WTC11 (cell line): Measurements from ENCODE around the gene REPIN1. TPM values are rescaled to one million over a fixed set of nuclear protein-coding genes. Genes with fewer than 3 reads are reported as not detected.

Experiments used
- ATF1 ChIP-seq: sonication (generic); formaldehyde crosslinking; IDR thresholded peaks from 2 replicates; pipeline ENCODE4 v1.8.1; 2023; ENCODE audit warnings: mild to moderate bottlenecking, moderate library complexity, missing genetic modification reagents
- CREB1 ChIP-seq: sonication (generic); formaldehyde crosslinking; IDR thresholded peaks from 2 replicates; pipeline ENCODE4 v1.8.0; 2023; ENCODE audit warnings: mild to moderate bottlenecking, missing genetic modification reagents
- CREM ChIP-seq: sonication (generic); formaldehyde crosslinking; IDR thresholded peaks from 2 replicates; pipeline ENCODE4 v1.8.1; 2022; ENCODE audit warnings: mild to moderate bottlenecking, missing genetic modification reagents, moderate library complexity
- HMGA2 ChIP-seq: fragments of 250-450 bp; sonication (Bioruptor Pico); IDR thresholded peaks from 2 replicates; pipeline ENCODE4 v1.4.0; 2021; ENCODE audit warnings: mild to moderate bottlenecking, moderate library complexity
- MXD4 ChIP-seq: fragments of 250-450 bp; sonication (Bioruptor Pico); IDR thresholded peaks from 2 replicates; pipeline ENCODE4 v1.8.0; 2021; ENCODE audit warnings: mild to moderate bottlenecking, moderate library complexity, borderline replicate concordance
- OVOL2 ChIP-seq: fragments of 250-450 bp; sonication (Bioruptor Pico); IDR thresholded peaks from 2 replicates; pipeline ENCODE4 v1.9.0; 2021; ENCODE audit warnings: mild to moderate bottlenecking, borderline replicate concordance
- PRRX2 ChIP-seq: fragments of 250-450 bp; sonication (Bioruptor Pico); IDR thresholded peaks from 2 replicates; pipeline ENCODE4 v1.8.0; 2021; ENCODE audit warnings: mild to moderate bottlenecking
- SMAD3 ChIP-seq: sonication (generic); formaldehyde crosslinking; IDR thresholded peaks from 2 replicates; pipeline ENCODE4 v1.8.0; 2022; ENCODE audit warnings: missing genetic modification reagents, mild to moderate bottlenecking, borderline replicate concordance
- SMAD4 ChIP-seq: sonication (generic); formaldehyde crosslinking; IDR thresholded peaks from 2 replicates; pipeline ENCODE4 v1.8.0; 2022; ENCODE audit warnings: mild to moderate bottlenecking, missing genetic modification reagents
- SOX15 ChIP-seq: fragments of 250-450 bp; sonication (Bioruptor Pico); IDR thresholded peaks from 2 replicates; pipeline ENCODE4 v1.9.0; 2021; ENCODE audit warnings: mild to moderate bottlenecking
- TEAD1 ChIP-seq: sonication (generic); formaldehyde crosslinking; IDR thresholded peaks from 2 replicates; pipeline ENCODE4 v1.8.0; 2022; ENCODE audit warnings: mild to moderate bottlenecking, missing genetic modification reagents
- ZNF219 ChIP-seq: sonication (generic); formaldehyde crosslinking; IDR thresholded peaks from 2 replicates; pipeline ENCODE4 v1.8.0; 2023; ENCODE audit warnings: missing genetic modification reagents, mild to moderate bottlenecking, borderline replicate concordance
- ZNF317 ChIP-seq: sonication (generic); formaldehyde crosslinking; IDR thresholded peaks from 2 replicates; pipeline ENCODE4 v1.8.1; 2023; ENCODE audit warnings: low read depth, mild to moderate bottlenecking, moderate library complexity, missing genetic modification reagents, borderline replicate concordance
- ZNF396 ChIP-seq: fragments of 250-450 bp; sonication (Bioruptor Pico); IDR thresholded peaks from 2 replicates; pipeline ENCODE4 v1.8.0; 2021; ENCODE audit warnings: mild to moderate bottlenecking, moderate library complexity, borderline replicate concordance
- ZNF416 ChIP-seq: fragments of 250-450 bp; sonication (Bioruptor Pico); IDR thresholded peaks from 2 replicates; pipeline ENCODE4 v1.9.0; 2021; ENCODE audit warnings: mild to moderate bottlenecking, inconsistent platforms
- total RNA-seq: library from RNA; stranded (reverse); gene quantifications from 3 replicates; pipeline ENCODE4 v1.2.3, GENCODE V29; 2021
- TF ChIP-seq, protein P1 (sequence below): fragments of 250-450 bp; sonication (Bioruptor Pico); IDR thresholded peaks from 2 replicates; pipeline ENCODE4 v2.1.2; 2022; ENCODE audit warnings: mild to moderate bottlenecking, moderate library complexity
- TF ChIP-seq, protein P2 (sequence below): sonication (generic); formaldehyde crosslinking; IDR thresholded peaks from 2 replicates; pipeline ENCODE4 v1.8.0; 2022; ENCODE audit warnings: missing genetic modification reagents
- TF ChIP-seq, protein P3 (sequence below): sonication (generic); formaldehyde crosslinking; IDR thresholded peaks from 2 replicates; pipeline ENCODE4 v1.8.1; 2023; ENCODE audit warnings: mild to moderate bottlenecking, missing genetic modification reagents, moderate library complexity
- TF ChIP-seq, protein P4 (sequence below): sonication (generic); formaldehyde crosslinking; IDR thresholded peaks from 2 replicates; pipeline ENCODE4 v1.8.1; 2023; ENCODE audit warnings: mild to moderate bottlenecking, missing genetic modification reagents
- TF ChIP-seq, protein P5 (sequence below): fragments of 250-450 bp; sonication (Bioruptor Pico); IDR thresholded peaks from 2 replicates; pipeline ENCODE4 v1.9.0; 2021; ENCODE audit warnings: mild to moderate bottlenecking
- TF ChIP-seq, protein P6 (sequence below): sonication (generic); formaldehyde crosslinking; IDR thresholded peaks from 2 replicates; pipeline ENCODE4 v1.8.1; 2023; ENCODE audit warnings: mild to moderate bottlenecking, moderate library complexity, missing genetic modification reagents
- TF ChIP-seq, protein P7 (sequence below): sonication (generic); formaldehyde crosslinking; IDR thresholded peaks from 2 replicates; pipeline ENCODE4 v1.8.0; 2023; ENCODE audit warnings: missing genetic modification reagents
- TF ChIP-seq, protein P8 (sequence below): fragments of 250-450 bp; sonication (Bioruptor Pico); IDR thresholded peaks from 2 replicates; pipeline ENCODE4 v1.9.0; 2021; ENCODE audit warnings: mild to moderate bottlenecking
- TF ChIP-seq, protein P9 (sequence below): sonication (generic); formaldehyde crosslinking; IDR thresholded peaks from 2 replicates; pipeline ENCODE4 v1.8.1; 2022; ENCODE audit warnings: low read depth, missing genetic modification reagents, borderline replicate concordance

REPIN1 gene
- total RNA-seq, 1 experiment from 2014 or later, result 130 TPM

DNA sequence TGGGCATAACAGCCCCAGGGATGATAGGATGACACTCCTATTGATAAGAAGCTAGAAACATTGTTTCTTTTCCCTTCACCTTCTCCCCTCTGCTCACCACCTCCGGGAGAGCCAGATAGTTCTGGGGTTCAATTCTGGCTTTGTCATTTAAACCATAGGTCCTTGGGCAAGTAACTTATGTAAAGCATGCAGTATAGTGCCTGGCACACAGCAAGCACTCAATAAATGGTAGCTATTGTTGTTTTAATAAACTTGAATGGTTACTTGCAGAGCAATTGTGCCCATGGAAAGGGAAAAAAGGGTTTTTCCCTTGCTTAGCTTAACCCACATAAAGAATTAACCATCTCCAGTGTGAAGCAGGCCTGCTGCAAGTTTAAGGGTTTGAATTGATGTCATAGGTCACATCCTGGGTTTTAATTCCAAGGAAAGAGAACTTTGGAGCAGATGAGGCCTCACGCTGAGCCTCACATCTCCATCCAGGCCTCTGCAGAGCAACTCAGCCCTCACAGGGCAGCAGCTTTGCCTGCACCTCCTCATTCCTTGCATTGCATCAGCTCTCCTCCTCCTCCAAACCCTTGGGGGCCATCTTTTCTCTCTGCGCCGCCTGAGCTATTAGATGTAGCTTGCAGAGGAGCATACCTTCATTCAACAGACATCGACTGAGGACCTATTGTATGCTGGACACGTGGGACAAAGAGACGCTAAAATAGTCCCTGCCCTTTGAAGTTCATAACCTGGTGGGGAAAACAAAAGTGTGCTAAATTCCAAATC lies 33.4 kb downstream of the REPIN1 start (continued):
- TF ChIP-seq, protein P1, sequence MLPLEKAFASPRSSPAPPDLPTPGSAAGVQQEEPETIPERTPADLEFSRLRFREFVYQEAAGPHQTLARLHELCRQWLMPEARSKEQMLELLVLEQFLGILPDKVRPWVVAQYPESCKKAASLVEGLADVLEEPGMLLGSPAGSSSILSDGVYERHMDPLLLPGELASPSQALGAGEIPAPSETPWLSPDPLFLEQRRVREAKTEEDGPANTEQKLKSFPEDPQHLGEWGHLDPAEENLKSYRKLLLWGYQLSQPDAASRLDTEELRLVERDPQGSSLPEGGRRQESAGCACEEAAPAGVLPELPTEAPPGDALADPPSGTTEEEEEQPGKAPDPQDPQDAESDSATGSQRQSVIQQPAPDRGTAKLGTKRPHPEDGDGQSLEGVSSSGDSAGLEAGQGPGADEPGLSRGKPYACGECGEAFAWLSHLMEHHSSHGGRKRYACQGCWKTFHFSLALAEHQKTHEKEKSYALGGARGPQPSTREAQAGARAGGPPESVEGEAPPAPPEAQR (CRISPR knock-in tag), result no peak
- TF ChIP-seq, protein P2, sequence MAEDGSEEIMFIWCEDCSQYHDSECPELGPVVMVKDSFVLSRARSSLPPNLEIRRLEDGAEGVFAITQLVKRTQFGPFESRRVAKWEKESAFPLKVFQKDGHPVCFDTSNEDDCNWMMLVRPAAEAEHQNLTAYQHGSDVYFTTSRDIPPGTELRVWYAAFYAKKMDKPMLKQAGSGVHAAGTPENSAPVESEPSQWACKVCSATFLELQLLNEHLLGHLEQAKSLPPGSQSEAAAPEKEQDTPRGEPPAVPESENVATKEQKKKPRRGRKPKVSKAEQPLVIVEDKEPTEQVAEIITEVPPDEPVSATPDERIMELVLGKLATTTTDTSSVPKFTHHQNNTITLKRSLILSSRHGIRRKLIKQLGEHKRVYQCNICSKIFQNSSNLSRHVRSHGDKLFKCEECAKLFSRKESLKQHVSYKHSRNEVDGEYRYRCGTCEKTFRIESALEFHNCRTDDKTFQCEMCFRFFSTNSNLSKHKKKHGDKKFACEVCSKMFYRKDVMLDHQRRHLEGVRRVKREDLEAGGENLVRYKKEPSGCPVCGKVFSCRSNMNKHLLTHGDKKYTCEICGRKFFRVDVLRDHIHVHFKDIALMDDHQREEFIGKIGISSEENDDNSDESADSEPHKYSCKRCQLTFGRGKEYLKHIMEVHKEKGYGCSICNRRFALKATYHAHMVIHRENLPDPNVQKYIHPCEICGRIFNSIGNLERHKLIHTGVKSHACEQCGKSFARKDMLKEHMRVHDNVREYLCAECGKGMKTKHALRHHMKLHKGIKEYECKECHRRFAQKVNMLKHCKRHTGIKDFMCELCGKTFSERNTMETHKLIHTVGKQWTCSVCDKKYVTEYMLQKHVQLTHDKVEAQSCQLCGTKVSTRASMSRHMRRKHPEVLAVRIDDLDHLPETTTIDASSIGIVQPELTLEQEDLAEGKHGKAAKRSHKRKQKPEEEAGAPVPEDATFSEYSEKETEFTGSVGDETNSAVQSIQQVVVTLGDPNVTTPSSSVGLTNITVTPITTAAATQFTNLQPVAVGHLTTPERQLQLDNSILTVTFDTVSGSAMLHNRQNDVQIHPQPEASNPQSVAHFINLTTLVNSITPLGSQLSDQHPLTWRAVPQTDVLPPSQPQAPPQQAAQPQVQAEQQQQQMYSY (CRISPR knock-in tag), result no peak
- TF ChIP-seq, protein P3, sequence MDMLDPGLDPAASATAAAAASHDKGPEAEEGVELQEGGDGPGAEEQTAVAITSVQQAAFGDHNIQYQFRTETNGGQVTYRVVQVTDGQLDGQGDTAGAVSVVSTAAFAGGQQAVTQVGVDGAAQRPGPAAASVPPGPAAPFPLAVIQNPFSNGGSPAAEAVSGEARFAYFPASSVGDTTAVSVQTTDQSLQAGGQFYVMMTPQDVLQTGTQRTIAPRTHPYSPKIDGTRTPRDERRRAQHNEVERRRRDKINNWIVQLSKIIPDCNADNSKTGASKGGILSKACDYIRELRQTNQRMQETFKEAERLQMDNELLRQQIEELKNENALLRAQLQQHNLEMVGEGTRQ, result 0 out of 2 replicates have a peak, but pooled peaks have one; percentile 23
- TF ChIP-seq, protein P4, sequence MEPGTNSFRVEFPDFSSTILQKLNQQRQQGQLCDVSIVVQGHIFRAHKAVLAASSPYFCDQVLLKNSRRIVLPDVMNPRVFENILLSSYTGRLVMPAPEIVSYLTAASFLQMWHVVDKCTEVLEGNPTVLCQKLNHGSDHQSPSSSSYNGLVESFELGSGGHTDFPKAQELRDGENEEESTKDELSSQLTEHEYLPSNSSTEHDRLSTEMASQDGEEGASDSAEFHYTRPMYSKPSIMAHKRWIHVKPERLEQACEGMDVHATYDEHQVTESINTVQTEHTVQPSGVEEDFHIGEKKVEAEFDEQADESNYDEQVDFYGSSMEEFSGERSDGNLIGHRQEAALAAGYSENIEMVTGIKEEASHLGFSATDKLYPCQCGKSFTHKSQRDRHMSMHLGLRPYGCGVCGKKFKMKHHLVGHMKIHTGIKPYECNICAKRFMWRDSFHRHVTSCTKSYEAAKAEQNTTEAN (CRISPR knock-in tag), result no peak
- no peak for TF ChIP-seq OVOL2 (CRISPR knock-in tag)
- TF ChIP-seq, protein P5, sequence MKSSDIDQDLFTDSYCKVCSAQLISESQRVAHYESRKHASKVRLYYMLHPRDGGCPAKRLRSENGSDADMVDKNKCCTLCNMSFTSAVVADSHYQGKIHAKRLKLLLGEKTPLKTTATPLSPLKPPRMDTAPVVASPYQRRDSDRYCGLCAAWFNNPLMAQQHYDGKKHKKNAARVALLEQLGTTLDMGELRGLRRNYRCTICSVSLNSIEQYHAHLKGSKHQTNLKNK, result peak; percentile 56
- TF ChIP-seq ATF1, result no peak
- TF ChIP-seq, protein P6, sequence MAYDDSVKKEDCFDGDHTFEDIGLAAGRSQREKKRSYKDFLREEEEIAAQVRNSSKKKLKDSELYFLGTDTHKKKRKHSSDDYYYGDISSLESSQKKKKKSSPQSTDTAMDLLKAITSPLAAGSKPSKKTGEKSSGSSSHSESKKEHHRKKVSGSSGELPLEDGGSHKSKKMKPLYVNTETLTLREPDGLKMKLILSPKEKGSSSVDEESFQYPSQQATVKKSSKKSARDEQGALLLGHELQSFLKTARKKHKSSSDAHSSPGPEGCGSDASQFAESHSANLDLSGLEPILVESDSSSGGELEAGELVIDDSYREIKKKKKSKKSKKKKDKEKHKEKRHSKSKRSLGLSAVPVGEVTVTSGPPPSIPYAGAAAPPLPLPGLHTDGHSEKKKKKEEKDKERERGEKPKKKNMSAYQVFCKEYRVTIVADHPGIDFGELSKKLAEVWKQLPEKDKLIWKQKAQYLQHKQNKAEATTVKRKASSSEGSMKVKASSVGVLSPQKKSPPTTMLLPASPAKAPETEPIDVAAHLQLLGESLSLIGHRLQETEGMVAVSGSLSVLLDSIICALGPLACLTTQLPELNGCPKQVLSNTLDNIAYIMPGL (CRISPR knock-in tag), result no peak
- TF ChIP-seq, protein P7, sequence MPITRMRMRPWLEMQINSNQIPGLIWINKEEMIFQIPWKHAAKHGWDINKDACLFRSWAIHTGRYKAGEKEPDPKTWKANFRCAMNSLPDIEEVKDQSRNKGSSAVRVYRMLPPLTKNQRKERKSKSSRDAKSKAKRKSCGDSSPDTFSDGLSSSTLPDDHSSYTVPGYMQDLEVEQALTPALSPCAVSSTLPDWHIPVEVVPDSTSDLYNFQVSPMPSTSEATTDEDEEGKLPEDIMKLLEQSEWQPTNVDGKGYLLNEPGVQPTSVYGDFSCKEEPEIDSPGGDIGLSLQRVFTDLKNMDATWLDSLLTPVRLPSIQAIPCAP (CRISPR knock-in tag), result no peak
- no peak for TF ChIP-seq SOX15 (CRISPR knock-in tag)
- TF ChIP-seq SMAD4, result no peak
- no peak for TF ChIP-seq HMGA2 (CRISPR knock-in tag)
- TF ChIP-seq ZNF317 (CRISPR knock-in tag), result 0 out of 2 replicates have a peak, but pooled peaks have one; percentile 52
- TF ChIP-seq, protein P8, sequence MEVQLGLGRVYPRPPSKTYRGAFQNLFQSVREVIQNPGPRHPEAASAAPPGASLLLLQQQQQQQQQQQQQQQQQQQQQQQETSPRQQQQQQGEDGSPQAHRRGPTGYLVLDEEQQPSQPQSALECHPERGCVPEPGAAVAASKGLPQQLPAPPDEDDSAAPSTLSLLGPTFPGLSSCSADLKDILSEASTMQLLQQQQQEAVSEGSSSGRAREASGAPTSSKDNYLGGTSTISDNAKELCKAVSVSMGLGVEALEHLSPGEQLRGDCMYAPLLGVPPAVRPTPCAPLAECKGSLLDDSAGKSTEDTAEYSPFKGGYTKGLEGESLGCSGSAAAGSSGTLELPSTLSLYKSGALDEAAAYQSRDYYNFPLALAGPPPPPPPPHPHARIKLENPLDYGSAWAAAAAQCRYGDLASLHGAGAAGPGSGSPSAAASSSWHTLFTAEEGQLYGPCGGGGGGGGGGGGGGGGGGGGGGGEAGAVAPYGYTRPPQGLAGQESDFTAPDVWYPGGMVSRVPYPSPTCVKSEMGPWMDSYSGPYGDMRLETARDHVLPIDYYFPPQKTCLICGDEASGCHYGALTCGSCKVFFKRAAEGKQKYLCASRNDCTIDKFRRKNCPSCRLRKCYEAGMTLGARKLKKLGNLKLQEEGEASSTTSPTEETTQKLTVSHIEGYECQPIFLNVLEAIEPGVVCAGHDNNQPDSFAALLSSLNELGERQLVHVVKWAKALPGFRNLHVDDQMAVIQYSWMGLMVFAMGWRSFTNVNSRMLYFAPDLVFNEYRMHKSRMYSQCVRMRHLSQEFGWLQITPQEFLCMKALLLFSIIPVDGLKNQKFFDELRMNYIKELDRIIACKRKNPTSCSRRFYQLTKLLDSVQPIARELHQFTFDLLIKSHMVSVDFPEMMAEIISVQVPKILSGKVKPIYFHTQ, result no peak
- TF ChIP-seq ZNF219, result 0 out of 2 replicates have a peak, but pooled peaks have one; percentile 37
- TF ChIP-seq MXD4 (CRISPR knock-in tag), result no peak
- no peak for TF ChIP-seq CREB1
- TF ChIP-seq ZNF396, result no peak
- peak; percentile 82; the same call in 1 of the 2 replicates for TF ChIP-seq TEAD1 (CRISPR knock-in tag)
- TF ChIP-seq, protein P9, sequence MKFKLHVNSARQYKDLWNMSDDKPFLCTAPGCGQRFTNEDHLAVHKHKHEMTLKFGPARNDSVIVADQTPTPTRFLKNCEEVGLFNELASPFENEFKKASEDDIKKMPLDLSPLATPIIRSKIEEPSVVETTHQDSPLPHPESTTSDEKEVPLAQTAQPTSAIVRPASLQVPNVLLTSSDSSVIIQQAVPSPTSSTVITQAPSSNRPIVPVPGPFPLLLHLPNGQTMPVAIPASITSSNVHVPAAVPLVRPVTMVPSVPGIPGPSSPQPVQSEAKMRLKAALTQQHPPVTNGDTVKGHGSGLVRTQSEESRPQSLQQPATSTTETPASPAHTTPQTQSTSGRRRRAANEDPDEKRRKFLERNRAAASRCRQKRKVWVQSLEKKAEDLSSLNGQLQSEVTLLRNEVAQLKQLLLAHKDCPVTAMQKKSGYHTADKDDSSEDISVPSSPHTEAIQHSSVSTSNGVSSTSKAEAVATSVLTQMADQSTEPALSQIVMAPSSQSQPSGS (CRISPR knock-in tag), result no peak
- no peak; the same call in 1 of the 2 replicates for TF ChIP-seq PRRX2 (CRISPR knock-in tag)
- TF ChIP-seq SMAD3 (CRISPR knock-in tag), result no peak
- 0 out of 2 replicates have a peak, but pooled peaks have one; percentile 62 for TF ChIP-seq CREM (CRISPR knock-in tag)
- TF ChIP-seq ZNF416 (CRISPR knock-in tag), result no peak
